SH-SY5Y (cell line): ENCODE measurements around the gene RRAD.

Source experiments
- GATA2 ChIP-seq: IDR thresholded peaks from 2 replicates; pipeline ENCODE4 v1.6.1; 2011; ENCODE audit warnings: mild to moderate bottlenecking, low read depth, low read length
- GATA3 ChIP-seq: IDR thresholded peaks from 2 replicates; pipeline ENCODE4 v1.6.1; 2011; ENCODE audit warnings: low read depth, mild to moderate bottlenecking, low read length, moderate library complexity

GRCh38 chr16:66900721-66901441 lies 24.5 kb downstream of the RRAD start:
- TF ChIP-seq GATA2 (no peak), GATA3 (no peak)
